Fibroblast of the aortic adventitia (primary cell): ENCODE measurements around the gene NXPH4. TPM values are rescaled to one million over a fixed set of nuclear protein-coding genes. Genes with fewer than 3 reads are reported as not detected.

Source experiments
- DNase-seq: peaks from one replicate; pipeline ENCODE4 v3.0.0-alpha.2; 2010; ENCODE audit warnings: low read depth
- H3K4me3 ChIP-seq: 2 replicates; pipeline ENCODE4 v1.5.1; 2011; ENCODE audit warnings: low read depth, mild to moderate bottlenecking, control low read depth, low read length, moderate library complexity
- CTCF ChIP-seq: IDR thresholded peaks from 2 replicates; pipeline ENCODE4 v1.5.1; 2011; ENCODE audit warnings: mild to moderate bottlenecking, low read length, control low read depth, inconsistent platforms; ENCODE audit not compliant: insufficient read depth
- total RNA-seq: library from RNA; depleted of rRNA; stranded (reverse); fragments of >200 nt; gene quantifications from 2 replicates; pipeline ENCODE4 v1.2.3, GENCODE V29; 2012; ENCODE audit warnings: low replicate concordance

The NXPH4 gene
- total RNA-seq, 1 donor = 1.9 TPM

DNA sequence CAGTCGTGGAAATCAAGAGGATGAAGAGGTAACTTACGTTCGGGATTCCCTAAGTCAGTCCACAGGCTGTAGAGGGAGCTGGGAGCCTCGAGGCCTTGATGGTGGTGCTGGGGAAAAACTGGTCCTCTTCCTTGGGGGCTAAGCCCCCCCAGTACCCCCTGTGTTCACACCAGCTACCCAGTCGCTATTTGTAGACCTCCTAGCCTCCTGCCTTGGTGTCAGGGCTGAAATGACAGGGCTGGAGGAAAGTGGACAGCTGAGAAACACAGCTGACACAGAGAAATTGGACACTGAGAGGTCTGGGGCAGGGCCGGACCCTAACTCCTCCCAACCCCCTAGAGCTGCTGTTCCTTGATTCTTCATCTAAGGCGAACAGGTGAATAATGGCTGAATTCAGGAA lies 34.4 kb downstream of the NXPH4 start, which contains the start of gene STAC3:
TSS of gene STAC3 (minus strand) at position 232 of the 400 bp plus-strand sequence. CDS start 1,551 bp downstream, outside the sequence.
- H3K4me3 ChIP-seq = no peak within 1 kb of the TSS
- TF ChIP-seq CTCF = no peak
- no peak for DNase-seq

- TF ChIP-seq CTCF = no peak
- DNase-seq = no peak
Observed at GRCh38 chr12:57254506-57255280, 38.1 kb downstream of the NXPH4 start.

DNA sequence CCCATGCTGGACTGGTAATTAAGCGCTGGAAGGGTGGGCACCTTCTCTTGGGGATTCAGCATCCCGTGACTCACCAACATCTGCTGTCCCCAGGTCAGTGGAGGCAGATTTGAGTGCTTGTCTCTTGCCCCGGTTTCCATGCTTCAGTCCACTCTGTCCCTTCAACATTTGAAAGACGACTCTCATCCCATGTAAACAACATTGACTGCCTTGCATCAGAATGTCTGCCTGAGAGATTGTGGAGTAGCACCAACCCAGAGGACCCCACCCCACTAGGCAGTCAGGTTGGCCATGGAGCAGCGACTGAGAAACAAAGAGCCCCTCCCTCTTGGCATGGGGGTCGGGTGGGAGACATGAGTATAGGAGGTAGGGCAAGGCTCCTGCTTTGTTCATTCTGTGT lies 39.3 kb downstream of the NXPH4 start:
- H3K4me3 ChIP-seq = no peak overlapping the region
- DNase-seq = no peak
- no peak for TF ChIP-seq CTCF

More at GRCh38 chr12:57254506-57255280, 38.1 kb downstream of the NXPH4 start:
- no peak overlapping the region for H3K4me3 ChIP-seq

DNA sequence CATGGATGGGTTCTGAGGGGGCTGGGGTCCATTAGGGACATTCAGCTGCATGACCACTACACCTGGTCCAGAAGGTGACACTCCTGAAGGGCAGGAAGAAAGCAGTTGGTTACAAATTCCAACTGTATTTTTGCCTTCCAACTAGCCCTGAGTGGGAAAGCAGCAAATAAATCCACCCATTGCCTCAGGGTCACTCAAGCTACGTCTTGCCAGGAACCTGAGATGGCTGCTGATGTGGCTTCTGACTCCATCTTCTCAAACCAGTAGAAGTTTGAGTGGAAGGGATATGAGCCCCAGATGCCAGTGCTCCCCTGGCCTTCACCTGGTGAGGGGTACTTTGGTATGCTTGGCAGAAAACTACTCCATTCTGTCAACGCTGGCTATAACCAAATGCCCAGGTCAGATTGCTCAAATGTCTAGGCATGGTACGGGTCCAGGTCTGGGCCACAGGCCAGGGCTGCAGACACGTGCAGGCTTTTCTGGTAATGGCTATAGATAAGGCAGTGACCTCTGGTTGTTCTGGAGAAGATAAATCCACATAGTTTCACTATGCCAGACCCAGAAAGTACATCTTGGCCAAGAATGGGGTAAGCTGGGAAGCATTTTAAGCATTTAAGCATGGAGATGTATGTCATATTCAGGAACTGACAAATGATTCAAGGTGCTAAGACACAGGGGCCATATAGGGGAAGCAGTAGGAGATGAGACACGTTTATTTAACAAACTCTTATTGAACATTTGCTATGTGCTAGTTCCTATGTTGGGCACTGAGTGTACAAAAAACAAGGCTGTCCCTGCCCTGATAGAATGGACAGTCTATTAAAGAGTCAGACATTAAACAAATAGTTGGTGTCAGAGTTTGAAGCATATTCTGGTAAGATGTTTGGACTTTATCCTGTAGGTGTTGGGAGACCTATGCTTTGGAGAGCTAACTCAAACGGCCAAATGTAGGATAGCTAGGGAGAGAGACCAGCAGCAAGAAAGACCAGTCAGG lies 42.7 kb downstream of the NXPH4 start:
- peak; percentile 95 for DNase-seq
- no peak for TF ChIP-seq CTCF
- no peak overlapping the region for H3K4me3 ChIP-seq

GRCh38 chr12:57260366-57260765 lies 43.8 kb downstream of the NXPH4 start:
- no peak overlapping the region for H3K4me3 ChIP-seq
- no peak for TF ChIP-seq CTCF
- DNase-seq = no peak

GRCh38 chr12:57261428-57261865 lies 44.9 kb downstream of the NXPH4 start:
- TF ChIP-seq CTCF = no peak
- DNase-seq = no peak
- H3K4me3 ChIP-seq = no peak overlapping the region
